Measurements from ENCODE around the gene DENND6B.

Gene DENND6B

DNA sequence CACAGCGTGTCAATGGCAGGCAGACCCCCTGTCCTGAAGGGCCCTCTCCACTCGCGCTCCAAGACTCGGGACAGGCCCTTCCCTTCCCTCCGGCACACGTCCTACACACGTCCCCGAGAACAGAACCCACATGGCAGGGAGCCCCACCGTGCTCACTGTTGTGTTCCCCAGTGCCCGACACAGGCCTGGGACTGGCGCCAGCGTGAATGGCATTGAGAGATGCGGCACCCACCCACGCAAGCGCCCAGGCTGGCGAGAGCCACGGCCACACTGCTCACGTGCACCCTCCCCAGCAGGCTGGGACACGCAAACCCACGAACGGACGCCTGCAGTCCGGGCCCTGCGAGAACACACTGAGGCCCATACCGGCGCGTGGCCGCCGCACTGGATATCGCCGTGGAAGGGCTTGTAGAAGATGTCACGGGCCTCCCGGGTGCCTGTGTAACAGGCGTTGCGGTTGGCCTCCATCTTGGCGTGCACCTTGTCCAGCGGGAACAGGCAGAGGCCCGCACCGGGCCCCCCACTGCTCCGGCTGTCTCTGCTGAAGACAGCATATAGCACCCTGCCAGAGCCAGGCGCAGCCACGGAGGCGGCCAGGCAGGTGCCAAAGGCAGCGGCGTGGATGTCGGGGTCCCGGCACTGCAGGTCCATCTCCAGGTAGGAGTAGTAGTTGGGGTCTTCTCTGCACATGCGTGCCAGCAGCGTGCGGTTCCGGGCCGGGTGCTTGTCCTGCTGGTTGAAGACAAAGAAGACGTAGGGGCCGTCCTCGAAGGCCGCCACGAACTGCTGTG, 37.5 kb downstream of the DENND6B start:
- peak in 3 of 58 donors; percentile 23 to 40 (median 39) for DNase-seq

DNA sequence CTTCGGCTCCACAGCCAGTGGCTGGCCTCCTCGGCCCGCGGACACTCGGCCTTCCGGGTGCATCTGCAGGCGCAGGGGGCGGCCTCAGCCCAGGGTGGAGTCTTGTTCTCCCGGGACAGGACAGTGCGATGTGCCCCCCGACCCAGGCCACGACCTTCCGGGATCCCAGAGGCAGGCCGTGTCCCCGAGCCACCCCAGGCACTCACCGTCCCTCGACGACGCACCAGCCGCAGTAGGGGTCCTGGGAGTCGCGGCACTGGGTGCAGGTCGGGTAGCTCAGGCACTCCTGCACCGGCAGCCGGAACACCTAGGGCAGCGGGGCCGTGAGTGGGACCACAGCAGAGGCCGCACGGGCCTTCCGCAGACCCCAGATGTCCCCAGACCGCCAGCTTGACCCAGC, 39.1 kb downstream of the DENND6B start:
- DNase-seq, result no peak

DNA sequence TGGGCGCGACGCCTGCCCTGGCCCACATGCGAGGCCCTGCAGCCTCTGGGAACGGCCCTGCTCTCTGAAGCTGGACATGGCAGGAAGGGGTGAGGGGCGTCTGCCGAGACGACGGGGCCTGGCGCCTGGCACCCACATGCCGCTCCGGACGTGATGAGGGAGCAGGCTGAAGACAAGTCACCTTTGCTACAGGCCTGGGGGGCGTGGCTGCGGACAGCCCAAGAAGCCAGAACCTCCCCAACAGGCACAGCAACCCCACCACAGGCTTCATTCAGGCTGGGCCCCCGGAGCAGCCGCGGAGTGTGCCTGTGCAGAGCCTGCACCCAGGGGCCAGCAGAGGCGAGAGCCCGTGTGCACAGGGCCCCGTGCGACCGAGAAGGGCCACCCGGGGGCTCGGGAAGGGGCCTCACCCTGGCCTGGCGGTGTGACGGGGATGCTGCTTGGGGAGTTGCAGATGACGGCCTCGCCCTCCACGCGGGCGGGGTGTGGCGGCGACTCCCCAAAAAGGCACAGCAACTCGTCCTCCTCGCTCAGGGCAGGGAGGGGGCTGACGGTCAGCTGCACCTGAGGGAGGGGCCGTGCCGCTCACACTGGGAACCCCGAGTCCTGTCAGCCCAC, 40.0 kb downstream of the DENND6B start:
- DNase-seq, result no peak

DNA sequence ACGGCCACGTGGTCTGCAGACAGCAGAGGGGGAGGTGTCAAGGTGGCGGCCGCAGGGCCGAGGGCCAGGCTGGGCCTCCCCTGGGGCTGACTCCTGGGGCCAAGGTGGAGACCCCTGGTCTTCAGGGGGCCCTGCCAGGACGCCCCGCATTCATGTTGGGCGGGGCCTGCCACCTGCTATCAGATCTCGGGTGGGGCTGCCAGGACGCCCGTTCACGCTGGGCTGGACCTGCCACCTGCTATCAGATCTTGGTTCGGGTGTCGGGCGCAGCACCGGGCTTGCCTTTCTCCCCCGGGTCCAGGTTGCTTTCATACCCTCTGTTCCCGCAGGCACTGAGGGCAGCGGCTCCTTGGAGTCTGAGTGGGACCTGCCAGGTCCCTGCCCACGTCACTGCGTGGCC, 40.5 kb downstream of the DENND6B start:
- no peak for DNase-seq

DNA sequence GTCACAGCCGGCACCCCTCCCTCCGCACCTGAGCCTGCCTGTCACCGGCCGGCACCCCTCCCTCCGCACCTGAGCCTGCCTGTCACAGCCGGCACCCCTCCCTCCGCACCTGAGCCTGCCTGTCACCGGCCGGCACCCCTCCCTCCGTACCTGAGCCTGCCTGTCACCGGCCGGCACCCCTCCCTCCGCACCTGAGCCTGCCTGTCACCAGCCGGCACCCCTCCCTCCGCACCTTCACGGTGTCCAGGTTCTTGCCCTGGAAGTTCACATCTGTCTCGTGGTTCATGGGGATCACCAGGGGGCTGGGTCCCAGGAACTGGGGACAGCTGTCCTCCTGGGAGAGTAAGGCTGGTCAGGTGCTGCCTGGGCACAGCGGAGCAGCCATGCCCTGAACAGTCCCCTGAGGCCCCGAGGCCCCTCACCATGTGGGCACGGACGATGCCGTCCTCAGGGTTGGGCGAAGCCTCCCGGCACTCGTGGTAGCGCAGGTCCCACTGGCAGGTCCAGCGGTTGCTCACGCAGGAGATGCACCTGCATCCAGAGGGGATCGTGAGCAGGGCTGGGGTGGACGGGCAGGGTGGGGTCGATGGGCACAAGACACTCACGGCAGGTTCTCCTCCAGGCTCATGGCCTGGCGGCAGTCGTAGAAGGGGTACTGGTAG, 41.1 kb downstream of the DENND6B start:
- DNase-seq, result no peak

DNA sequence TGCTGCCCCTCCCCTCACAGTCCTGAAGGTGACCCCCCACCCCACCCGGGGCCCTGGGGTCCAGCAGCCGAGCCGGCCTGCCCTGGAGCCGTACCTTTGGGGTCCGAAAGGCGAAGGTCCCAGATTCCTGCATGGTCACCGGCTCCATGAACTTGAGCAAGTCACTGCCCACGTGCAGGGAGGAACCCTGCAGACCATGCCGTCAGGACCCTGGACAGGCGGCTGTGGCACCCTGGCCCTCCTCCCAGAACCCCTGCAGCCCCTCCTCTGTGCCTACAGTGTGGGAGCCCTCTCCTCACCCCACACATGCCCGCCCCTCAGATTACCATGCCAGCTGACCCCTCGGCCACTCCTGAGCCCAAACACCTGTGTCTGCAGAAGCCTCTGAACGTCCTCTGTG, 42.3 kb downstream of the DENND6B start:
- no peak for DNase-seq

DNA sequence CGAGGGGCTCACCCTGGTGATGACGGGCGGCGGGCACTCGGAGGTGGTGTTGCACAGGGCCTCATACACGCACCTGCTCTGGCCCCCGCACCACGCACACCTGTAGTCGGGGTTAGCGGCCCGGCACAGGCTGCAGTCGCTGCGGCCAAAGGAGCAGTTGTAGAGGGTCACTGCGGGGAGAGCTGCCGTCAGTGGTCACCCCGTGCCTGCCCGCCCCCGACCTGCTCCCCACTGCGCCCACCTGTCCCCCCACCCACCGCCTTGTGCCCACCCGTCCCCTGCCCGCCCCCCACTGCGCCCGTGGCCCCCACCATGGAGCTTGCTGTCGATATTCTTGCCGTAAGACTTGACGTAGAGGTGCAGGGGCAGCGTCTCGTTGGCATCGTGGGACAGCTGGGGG, 43.0 kb downstream of the DENND6B start:
- DNase-seq, result no peak

DNA sequence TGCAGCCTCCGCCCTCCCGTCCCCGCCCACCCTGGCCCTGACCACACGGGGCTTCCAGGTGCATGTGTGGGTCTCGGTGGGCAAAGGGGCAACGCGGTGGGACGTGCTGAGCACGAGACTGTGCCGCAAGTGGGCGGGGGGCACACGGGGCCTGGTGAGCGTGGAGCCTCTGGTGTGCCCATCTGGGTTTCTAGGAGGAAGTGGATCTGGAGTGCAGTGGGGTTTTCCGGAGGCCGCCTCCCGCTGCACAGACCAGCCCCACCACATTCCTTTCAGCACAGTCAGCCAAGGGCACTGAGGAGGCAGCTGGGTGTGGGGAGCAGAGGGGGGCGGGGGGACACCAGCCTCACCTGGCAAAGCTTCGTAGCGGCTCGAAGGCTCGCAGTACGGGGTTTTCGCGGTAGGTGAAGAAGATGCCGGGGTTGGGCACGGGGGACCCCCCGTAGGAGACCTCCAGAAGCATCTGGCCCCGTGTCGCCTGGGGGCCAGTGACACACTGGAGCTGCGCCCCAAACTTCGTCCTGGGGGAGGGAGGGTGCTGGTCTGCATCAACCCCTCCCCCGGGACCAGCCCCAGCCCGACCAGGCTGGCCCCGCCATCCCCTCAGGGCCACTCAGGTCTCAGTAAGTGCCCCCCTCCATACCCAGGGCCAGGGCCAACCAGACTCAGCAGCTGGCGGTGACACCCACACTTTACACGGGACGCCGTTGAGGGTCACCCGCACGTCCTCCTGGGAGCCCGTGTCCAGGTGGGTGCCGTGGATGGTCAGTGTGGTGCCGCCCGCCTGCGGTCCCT, 44.3 kb downstream of the DENND6B start:
- DNase-seq, result no peak

DNA sequence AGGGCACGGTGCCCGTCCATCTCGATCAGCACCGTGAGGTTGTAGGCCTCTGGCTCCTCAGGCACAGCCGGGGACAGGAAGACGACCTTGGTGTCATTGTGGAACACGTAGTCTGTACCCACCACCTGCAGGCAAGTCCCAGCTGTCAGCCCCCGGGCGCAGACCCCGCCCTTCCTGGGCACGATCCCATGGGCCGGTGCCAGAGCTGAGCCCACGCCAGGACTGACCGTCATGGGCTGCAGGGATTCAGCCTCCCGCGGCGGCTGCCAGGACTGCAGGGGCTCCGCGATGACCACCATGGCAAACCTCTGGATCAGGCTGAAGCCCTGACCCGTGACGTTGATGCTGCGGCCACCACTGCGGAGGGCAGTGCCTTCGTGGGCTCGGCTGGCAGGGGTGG, 44.9 kb downstream of the DENND6B start:
- DNase-seq, result no peak

DNA sequence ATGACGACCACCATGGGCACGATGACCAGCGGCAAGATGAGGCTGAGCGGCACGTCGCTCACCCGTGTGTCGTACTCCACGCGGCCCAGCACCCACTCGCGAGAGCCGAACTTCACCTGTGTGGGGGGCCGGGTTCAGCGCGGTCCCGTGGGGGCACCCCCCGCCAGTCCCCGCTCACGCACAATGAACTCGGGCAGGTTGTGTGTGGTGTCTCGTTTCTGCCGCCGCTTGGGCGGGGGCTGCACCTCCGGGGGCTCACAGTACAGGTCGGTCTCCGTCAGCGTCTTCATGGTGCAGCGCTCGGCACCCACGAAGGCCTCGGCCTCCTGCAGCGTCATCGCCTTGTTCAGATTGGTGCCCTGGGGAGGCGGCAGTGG, 45.4 kb downstream of the DENND6B start:
- DNase-seq, result no peak

DNA sequence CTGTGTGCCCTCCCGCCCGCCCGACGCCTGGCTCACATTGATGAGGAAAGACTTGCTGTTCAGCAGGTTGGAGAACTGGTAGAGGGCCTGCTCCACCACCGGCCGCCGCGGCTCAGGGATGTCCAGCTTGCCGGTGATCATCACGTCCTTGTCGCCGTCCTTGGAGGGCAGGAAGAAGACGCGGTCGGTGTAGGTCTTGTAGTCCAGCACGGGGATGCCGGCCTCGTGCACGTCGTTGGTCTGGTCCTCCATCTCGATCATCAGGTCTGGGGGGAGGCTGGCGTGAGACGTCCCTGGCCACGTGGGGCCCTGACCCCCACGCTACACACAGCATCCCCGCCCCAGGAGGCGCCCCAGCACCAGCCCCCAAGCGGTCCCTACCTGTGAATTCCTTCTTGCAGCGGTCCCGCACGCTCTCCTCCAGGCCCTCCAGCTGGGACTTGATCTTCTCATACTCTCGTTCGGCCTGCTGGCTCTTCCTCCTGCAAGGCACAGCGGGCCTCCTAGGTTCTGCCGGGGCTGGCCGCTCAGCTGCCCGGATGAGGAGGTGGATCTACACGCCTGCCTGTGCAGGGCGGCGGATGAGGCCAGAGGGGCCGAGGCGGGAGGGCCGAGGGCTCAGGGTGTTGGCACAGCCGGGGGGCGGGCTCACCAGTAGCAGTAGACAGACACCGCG, 46.0 kb downstream of the DENND6B start:
- DNase-seq, result no peak

DNA sequence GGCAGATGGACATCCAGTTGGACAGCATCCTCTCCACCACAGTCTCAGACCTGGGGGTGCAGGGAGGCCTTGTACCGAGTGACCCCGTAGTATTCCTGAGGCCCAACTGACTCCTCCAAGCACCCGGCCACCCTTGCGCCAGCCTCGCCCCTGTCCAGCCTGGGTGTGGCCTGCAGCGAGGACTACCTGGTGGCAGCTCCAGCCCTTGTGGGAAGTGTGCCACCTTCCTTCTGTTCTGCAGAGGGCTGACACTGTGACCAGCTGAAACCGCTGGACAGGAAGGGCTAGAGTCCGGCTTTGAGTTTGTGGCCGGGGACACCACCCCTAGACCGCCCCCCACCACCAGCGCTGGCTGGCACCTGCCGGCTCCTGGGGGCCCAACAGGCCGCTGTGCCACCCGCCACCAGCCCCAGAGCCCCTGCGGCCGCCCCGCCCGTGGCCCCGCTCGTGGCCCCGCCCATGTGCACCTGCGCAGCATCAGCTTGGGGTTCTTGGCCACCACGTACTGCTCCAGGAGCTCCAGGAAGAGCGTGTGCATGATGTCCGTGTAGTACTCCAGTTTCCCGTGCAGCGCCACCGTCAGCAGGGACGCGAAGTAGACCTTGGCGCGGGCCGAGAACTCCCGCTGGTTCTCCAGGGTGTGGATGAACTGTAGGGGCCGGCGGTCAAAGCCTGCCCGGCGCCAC, 46.6 kb downstream of the DENND6B start:
- DNase-seq, result no peak

DNA sequence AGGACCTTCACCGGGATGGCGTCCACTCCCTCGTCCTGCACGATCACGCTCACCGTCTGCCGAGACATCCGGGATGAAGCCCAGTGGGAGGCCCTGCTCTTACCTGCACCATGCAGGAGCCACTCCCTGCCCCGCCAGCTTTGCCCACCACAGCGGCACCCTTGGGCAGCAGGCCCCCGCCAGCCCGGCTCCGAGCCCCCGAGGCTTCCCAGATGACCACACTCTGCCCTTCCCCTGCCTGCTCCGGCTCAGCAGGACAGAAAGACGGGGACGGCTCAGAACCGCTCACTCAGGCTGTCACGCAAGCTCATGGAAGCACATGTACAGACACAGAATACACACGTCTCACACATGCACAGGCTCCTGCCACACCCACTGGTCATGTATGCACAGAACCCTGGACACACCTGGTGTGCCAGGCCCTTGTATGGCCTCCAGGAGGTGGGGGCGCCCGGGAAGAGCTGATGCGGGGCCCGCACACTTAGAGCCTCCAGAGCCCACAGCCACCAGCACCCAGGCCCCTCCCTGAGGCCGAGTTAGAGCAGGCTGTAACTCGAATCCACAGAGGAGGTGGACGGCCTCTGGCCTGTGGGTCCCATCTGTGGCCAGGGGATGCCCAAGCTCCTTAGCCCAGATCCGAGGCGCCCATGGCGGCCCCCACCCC, 47.7 kb downstream of the DENND6B start:
- DNase-seq, result no peak

DNA sequence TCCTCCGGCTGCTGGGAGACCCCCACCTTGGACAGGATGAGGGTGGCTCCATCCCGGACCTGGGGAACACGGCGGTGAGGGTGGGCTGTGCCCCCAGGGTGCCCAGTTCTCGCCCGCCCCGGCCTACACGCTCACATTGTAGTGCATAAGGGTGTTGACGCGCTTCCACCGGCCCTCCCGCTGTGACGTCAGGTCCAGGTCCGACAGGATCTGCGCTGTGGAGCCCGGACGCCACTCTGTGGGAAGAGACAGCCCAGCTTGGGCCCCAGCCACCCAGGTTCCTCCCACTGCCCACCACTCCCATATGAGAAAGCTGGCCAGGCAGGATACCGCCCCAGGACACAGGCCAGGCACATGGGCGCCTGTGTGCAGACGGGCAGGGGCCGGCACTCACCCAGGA, 48.4 kb downstream of the DENND6B start:
- no peak for DNase-seq

DNA sequence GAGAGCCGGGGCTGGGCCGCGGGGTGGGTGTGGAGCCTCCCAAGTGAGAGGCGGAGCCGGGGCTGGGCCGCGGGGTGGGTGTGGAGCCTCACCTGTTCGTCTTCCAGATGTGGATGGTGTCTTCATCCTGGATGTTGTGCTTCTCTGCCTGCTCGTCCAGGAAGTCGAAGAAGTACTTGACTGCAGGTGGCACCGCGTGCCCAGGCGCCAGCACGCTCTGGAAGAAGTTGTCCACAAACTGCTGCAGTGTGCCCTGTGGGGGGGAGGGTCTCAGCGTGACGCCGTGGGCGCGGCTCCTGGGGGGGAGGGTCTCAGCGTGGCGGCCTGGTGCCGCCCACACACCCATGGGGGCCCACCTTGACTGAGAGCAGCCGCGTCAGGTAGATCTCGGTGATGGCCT, 49.1 kb downstream of the DENND6B start:
- DNase-seq, result no peak

DNA sequence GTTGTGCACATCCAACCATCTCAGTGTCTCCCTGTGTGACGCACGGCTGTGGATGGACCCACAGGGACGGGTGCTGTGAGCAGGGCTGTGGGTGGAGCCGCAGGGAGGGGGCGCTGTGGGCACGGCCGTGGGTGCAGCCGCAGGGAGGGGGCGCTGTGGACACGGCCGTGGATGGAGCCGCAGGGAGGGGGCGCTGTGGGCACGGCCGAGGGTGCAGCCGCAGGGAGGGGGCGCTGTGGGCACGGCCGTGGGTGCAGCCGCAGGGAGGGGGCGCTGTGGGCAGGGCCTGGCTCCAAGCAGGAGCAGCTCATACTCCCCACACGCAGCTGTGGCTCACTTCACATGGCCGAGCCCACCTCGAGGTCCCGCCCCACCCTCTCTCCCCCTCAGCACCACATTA, 50.7 kb downstream of the DENND6B start:
- peak in 57 of 58 donors; percentile 41 to 94 (median 85) for DNase-seq

DNA sequence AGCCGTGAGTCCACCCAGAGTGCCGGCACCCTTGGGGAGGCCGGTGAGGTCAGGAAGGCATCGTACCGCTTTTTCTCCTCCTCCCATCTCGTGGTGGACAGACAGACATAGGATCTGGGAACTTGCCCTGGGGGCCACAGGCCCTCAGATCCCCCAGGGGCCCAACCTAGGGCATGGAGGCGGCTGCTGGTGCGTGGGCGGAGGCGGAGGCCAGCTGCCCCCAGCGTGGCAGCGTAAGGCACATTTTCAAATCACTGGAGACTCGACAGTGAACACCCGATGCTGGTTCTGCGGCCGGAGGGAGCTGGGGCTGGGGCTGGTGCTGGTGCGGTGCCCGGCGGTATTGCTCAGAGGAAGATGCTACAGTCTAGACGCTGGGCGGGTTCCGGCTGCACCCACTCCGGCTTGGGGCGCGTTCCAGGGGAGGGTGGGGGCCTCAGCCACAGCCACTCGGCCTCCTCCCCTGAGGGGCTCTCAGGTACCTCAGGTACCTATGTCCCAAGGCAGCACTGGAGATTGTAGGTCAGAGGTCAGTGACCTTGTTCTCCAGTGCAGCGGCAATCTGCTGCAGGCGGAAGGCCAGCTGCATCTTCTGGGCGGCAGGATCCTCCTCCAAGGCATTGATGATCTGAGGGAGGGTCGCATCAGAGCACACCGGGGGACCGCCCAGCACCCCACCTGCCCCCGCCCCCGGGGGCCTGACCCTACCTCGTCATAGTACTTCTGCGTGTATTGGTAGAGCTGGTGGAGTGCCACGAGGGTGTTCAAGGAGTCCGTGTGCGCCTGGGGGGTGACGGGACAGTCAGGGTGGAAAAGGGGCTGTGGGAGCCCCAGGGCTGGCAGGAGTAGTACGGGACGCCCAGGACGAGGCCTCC, 51.4 kb downstream of the DENND6B start:
- peak in 2 of 58 donors; percentile 33 to 39 for DNase-seq

DNA sequence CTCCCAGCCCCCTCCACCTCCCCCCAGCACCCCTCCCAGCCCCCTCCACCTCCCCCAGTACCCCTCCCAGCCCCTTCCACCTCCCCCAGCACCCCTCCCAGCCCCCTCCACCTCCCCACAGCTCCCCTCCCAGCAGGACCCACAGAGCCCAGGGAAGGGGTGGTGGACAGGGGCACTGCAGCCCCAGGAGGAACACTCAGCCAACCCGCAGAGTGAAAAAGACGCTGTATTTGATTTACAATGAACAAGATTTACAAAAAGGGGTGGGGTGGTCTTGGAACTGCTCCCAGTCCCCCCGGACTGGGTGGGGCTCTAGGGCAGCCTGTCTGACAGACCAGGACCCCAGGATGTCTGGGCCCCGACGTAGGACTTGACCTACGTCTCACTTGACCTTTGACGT, 52.0 kb downstream of the DENND6B start:
- DNase-seq, result no peak

DNA sequence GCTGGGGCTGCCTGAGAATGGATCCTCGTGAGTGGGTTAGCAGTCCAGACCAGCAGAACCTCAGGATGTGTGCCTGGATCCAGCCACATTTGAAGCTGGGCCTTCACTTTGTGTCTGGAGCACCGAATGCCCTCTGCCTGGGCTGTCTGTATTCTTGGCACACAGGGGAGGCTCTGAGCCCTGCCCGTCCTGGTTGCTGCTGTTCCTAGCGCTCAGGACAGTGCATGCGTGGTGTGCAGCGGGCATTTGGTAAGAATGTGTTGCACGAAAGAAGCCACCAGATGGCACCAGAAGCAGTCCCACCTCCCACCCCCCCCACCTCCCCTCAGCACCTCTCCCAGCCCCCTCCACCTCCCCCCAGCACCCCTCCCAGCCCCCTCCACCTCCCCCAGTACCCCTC, 52.5 kb downstream of the DENND6B start:
- peak in 42 of 58 donors; percentile 13 to 74 (median 42) for DNase-seq

All from anterior cingulate cortex (tissue), 58 donors.